GM18867 (cell line): ENCODE results near the gene MYBL2.

Experiments used
- ATAC-seq: cut with Tn5 transposase; IDR thresholded peaks from one replicate; pipeline ENCODE4 v1.9.1; 2021; ENCODE audit warnings: mild to moderate bottlenecking, moderate library complexity; ENCODE audit not compliant: unreplicated experiment

Gene MYBL2

DNA sequence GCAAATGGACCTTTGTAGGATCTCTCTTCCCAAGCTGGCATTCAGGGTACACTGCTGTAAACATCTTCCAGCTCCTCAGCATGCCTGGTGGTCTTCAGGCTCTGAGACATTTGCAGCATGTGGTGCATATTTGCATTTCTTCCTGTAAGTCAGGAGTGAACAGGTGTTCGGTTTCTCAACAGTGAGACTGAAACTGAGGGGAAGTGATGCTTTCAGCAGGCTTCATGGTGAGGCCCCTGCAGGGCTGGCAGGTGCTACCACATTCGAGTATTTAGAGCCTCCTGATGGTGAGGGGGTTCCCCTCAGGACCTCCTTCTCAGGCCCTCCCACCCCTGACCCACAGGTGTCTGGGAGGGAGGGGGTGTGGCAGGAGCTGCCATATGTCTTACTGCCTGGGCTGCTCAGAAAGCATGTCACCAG is 15.1 kb downstream of the MYBL2 start:
- ATAC-seq = peak; percentile 92

GRCh38 chr20:43682446-43682845 is 15.5 kb downstream of the MYBL2 start:
- ATAC-seq = peak; percentile 19

GRCh38 chr20:43686820-43687219 is 19.9 kb downstream of the MYBL2 start:
- ATAC-seq = no peak

DNA sequence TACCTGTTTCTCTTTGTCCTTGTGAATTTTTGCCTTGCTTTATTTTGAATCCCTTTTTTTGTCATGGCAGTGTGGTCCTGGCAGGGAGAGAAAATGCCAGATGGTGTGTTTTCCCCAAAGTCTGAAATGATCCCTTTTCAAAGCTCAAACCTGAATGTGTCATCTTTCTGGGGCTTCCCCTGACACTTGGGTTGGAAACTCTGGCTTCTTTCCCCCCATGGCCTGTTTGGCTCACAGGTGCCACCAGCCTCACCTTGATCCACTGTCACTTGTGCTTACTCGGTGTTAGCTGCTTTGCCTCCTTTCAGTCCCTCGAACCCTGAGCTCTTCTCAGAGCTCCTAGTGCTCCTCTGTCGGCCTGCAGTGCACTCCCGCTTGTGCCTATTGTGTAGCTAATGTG is 22.3 kb downstream of the MYBL2 start:
- ATAC-seq = no peak

GRCh38 chr20:43690943-43691598 is 24.2 kb downstream of the MYBL2 start:
- ATAC-seq = no peak

GRCh38 chr20:43691928-43692524 is 25.1 kb downstream of the MYBL2 start:
- ATAC-seq = peak; percentile 61

- no peak for ATAC-seq
Observed at GRCh38 chr20:43694763-43695162, 27.8 kb downstream of the MYBL2 start.

GRCh38 chr20:43695571-43695970 is 28.7 kb downstream of the MYBL2 start:
- ATAC-seq = no peak

- ATAC-seq = no peak
Observed at GRCh38 chr20:43699941-43700565, 33.1 kb downstream of the MYBL2 start.

DNA sequence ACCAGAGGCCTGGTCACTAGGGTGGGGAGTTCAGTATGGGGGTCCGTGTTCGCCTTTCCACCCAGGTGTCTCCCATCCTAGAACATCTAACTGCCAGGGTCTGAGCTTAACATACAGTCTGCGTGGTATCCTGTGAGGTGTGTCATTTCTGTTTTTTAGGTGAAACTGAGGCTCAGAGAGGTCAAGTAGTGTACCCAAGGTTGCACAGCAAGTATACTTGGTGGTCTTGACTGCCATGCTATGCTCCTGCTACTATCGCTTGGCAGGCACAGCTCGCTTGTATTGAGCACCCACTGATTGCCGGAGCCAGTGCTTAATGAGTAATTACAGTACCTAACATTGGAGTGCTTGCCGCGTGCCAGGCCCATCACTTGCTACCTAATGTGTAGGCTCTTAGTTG is 33.7 kb downstream of the MYBL2 start:
- no peak for ATAC-seq

GRCh38 chr20:43702502-43702901 is 35.6 kb downstream of the MYBL2 start:
- no peak for ATAC-seq

GRCh38 chr20:43710370-43711044 is 43.6 kb downstream of the MYBL2 start:
- ATAC-seq = peak; percentile 67

GRCh38 chr20:43711098-43711654 is 44.3 kb downstream of the MYBL2 start:
- no peak for ATAC-seq

GRCh38 chr20:43715044-43715443 is 48.1 kb downstream of the MYBL2 start:
- ATAC-seq = no peak

- ATAC-seq = no peak
Observed at GRCh38 chr20:43715511-43715910, 48.6 kb downstream of the MYBL2 start.

DNA sequence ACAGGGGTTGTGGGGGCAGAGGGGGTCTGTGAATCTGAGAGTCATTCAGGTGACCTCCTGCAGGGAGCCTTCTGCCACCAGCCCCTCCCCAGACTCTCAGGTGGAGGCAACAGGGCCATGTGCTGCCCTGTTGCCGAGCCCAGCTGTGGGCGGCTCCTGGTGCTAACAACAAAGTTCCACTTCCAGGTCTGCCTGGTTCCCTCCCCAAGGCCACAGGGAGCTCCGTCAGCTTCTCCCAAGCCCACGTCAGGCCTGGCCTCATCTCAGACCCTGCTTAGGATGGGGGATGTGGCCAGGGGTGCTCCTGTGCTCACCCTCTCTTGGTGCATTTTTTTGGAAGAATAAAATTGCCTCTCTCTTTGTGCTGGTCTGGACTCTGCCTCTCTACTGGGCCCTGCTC is 49.2 kb downstream of the MYBL2 start:
- ATAC-seq = no peak

GRCh38 chr20:43716757-43717615 is 50.1 kb downstream of the MYBL2 start:
- ATAC-seq = no peak

DNA sequence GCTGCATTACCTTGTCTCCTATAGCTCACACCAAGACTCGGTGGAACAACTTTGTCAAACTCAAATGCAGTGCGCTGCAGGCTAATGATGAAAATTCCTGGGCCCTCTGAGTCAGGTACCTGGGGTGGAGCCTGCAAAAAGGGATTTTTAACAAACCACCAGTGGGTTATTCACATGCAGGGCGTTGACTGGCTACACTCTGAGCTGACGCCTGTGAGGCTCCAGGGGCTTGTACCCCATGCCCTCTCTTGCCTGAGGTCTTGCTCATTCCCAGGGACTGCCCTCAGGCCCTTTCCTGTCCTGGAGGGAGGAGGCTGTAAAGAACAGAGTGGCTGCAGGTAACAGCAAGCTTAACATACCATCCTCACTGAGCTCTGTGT is 50.7 kb downstream of the MYBL2 start:
- no peak for ATAC-seq

GRCh38 chr20:43720007-43720406 is 53.1 kb downstream of the MYBL2 start:
- ATAC-seq = no peak

DNA sequence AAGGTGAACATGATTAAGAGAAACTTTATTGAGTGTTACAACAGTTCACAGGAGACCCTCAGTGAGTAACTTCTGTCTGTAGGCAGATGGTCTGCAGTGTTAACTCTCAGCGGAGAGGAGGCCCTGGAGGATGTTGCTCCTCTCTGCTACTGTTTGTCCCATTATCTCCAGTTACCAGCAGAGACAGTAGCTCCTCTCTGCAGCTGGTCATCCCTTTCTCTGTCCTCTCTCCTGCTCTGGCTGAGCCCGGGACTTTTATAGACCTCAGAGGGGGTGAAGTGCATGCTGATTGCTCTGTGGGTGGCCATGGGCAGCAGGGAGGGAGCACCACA is 54.1 kb downstream of the MYBL2 start:
- no peak for ATAC-seq
